K562 treated with DMSO at 1 percent for 4 hours (cell line): Measurements from ENCODE around the gene PNMA8B. TPM values are rescaled to one million over a fixed set of nuclear protein-coding genes. Genes with fewer than 3 reads are reported as not detected.

Experiments used
- total RNA-seq: library from RNA; unstranded; fragments of 300-600 nt; gene quantifications from 2 replicates; pipeline ENCODE4 v1.2.3, GENCODE V29; 2022; ENCODE audit not compliant: insufficient read depth

Gene PNMA8B
- total RNA-seq = not detected in 2 replicates

DNA sequence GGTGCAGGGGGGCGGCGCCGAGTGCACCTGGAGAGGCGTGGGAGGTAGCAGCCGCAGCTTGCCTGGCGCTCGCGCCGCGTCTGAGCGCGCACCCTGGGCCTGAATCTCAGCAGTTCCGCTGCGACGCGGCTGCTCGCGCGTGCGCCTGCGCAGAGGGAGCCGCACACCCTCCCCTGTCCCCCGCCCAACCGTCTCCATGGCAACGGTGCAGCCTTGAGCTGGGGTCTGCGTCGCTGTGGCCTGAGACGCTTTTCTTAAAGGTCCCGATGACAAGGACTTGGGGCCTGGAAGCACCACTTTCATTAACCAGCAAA is at the start of gene PNMA8B:
Gene PNMA8B, minus strand, starts transcription at position 82 of the 314 bp plus-strand sequence. CDS start 402 bp downstream, outside the sequence.

GRCh38 chr19:46471116-46471733 is 24.4 kb downstream of the PNMA8B start, which contains the start of gene PNMA8A:
Gene PNMA8A (minus strand): TSS chr19:46471563. CDS start chr19:46471035, 528 bp downstream.

Other genes starting within 250 kb of the PNMA8B start
- gene HIF3A, start 198.8 kb downstream of the PNMA8B start, total RNA-seq = not detected in 2 replicates
- gene PPP5C, start 148.8 kb downstream of the PNMA8B start, total RNA-seq = 78.4 and 91.3 TPM in 2 replicates
- gene CCDC8, start 82.3 kb downstream of the PNMA8B start, total RNA-seq = 2.3 and 2.4 TPM in 2 replicates
- gene PNMA8C, start 66.9 kb downstream of the PNMA8B start, total RNA-seq = not detected in 2 replicates
- gene PNMA8A, start 24.3 kb downstream of the PNMA8B start, total RNA-seq = 9.4 and 10.7 TPM in 2 replicates
- 289 and 310 TPM in 2 replicates for gene CALM3, start 105.5 kb upstream of the PNMA8B start, total RNA-seq
- not detected in 2 replicates for gene PTGIR, start 129.2 kb upstream of the PNMA8B start, total RNA-seq
- gene GNG8, start 140.3 kb upstream of the PNMA8B start, total RNA-seq = not detected in 2 replicates
- 2.6 and 2.9 TPM in 2 replicates for gene DACT3, start 165.3 kb upstream of the PNMA8B start, total RNA-seq
- gene PRKD2, start 221.2 kb upstream of the PNMA8B start, total RNA-seq = 42.6 and 43.7 TPM in 2 replicates